H4 (cell line): ENCODE data around the gene GPR78. TPM values are rescaled to one million over a fixed set of nuclear protein-coding genes. Genes with fewer than 3 reads are reported as not detected.

Experiments used
- DNase-seq: peaks from one replicate; pipeline ENCODE4 v3.0.0-alpha.2; 2015; ENCODE audit warnings: low spot score
- total RNA-seq: library from RNA; depleted of rRNA; stranded (reverse); fragments of >200 nt; shearing (Covaris generic); gene quantifications from 2 replicates; pipeline ENCODE4 v1.2.3, GENCODE V29; 2014

Gene GPR78
- total RNA-seq, 1 experiment from 2014 or later: not detected

DNA sequence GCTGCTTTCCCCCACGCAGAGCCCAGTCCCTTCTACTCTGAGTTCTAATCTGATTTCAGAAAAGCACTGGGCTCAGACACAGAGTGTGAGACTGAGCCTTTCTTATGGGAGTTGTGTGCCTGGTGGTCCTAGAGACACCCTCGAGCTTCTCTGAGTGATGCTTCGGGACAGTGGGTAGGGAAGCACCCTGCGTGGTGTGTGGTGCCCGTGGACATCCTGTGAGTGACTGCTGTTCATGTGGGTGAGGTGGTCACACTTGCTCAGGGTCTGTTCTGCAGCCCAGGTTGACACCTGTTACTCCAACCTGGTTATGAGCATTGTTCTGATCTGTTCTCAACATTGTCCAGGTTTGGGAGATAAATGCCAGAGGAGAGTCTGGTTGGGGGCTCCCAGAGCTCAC is 6.1 kb downstream of the GPR78 start:
- DNase-seq: no peak

DNA sequence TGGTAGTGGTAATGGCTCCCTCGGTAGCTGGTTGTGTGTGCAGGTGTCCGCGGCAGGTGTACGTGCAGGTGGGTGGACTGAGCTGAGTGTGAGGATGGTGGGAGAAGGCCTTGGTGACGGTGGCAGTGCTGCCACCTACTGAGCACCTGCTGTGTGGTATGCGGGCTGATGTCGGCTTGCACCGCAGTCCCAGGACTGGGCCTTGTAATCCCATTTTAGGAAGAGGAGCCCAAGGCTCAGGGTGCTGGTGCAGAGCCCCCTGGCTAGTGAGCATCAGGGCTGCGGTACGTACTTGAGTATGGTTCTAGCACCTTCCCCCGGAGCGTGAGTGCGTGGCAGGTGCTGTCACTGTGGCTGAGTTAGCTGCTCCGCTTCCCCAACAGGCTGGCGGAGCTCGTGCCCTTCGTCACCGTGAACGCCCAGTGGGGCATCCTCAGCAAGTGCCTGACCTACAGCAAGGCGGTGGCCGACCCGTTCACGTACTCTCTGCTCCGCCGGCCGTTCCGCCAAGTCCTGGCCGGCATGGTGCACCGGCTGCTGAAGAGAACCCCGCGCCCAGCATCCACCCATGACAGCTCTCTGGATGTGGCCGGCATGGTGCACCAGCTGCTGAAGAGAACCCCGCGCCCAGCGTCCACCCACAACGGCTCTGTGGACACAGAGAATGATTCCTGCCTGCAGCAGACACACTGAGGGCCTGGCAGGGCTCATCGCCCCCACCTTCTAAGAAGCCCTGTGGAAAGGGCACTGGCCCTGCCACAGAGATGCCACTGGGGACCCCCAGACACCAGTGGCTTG is 6.7 kb downstream of the GPR78 start:
- no peak for DNase-seq

DNA sequence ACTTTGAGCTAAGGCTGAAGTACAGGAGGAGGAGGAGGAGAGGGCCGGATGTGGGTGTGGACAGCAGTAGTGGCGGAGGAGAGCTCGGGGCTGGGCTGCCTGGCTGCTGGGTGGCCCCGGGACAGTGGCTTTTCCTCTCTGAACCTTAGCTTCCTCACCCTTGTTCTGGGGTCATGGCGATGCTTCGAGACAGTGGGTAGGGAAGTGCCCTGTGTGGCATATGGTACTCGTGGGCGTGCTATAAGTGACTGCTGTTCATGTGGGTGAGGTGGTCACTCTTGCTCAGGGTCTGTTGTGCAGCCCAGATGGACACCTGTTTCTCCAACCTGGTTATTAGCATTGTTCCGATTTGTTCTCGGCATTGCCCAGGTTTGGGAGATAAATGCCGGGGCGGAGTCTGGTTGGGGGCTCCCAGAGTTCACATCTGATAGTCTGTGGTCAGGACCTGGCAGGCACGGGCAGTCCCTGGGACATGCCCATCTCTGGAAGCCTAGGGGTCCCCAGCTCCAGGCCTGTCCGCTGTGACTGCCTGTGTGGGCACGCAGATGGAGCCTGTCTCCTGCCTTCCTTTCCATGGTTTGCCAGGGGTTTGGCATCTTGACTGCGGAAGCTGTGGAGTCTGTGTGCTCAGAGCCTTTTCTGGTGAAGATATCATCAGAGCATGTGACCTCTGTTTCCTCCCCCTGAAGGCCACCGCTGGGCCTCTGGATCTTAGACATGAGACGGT is 7.4 kb downstream of the GPR78 start:
- no peak for DNase-seq

DNA sequence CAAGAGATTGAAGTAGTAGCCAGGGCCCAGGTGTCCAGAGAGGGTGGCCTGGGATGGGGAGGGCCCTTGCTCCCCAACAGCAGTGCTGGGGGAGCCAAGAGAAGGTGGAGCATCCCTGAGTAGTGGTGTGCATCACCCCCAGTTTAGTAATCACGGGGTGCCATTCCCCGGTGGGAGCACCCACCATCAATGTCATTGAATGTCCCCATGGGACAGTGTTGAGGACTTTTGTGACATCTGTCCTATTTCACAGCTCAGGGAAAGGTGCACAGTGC is 7.9 kb downstream of the GPR78 start:
- no peak for DNase-seq

DNA sequence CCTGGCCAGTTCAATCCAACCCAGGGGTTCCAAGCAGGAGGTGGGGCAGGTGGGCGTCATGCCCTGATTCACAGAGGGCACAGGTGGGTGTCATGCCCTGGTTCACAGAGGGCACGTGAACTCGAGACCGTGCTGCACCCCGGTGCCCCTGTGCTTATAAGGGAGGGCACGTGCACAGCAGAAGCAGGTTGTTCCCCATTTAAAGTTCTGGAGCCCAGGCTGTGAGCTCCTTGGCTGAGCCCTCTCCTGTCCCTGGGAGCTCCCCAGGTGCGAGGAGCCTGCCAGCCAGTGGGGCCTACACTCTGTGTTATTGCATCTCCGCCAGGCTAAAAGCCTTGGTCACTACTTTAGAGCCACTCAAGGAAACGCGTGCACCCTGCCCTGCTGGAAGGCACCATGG is 9.1 kb downstream of the GPR78 start:
- no peak for DNase-seq

DNA sequence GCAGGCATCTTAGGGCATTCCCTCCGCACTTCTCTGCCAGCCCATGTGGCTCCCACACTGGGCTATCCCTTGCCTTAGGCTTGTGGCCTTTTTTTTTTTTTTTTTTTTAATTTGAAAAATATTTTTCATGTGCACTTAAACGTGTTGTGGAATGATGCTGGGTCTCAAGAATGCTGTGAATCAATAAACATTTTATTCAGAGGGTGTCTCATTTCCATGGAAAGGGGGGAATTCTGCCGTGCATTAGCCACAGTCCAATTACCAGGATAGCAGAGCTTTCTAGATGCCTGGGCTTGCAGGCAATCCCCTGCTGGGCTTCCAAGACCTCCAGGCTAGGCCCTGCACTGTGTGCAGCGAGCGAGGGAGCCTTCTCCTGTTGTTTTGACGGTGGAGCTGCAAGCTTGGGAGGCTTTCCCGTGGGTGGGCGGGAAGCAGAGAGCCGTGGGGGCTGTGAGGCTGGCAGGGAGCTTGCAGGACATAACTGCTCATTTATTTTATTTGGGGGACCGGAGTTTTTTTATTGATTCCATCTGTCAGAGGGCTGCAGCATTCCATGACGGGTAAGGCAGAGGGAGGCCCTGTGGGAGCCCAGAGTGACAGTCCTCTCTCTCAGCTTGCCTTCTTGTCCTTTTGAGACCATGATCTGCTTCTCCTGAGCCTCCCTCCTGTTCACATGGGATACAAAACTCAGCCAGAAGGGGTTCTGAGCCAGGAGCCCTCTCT is 9.8 kb downstream of the GPR78 start:
- peak; percentile 69 for DNase-seq

DNA sequence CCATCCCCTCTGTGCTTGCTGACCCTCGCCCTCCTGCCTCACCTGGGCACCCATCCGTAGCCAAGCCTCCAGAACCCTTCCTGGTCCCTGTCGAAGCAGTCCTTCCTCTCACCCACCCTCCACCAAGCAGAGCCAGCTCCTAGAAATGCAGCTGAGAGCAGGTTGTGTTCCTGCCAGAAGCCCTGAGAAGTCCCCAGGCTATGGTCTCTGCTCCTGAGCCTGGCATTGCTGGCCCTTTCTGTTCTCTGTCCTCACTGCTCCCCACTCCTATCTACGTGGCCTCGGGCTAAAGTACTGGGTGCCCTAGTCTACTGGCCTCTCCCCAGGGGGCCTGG is 10.3 kb downstream of the GPR78 start:
- no peak for DNase-seq

DNA sequence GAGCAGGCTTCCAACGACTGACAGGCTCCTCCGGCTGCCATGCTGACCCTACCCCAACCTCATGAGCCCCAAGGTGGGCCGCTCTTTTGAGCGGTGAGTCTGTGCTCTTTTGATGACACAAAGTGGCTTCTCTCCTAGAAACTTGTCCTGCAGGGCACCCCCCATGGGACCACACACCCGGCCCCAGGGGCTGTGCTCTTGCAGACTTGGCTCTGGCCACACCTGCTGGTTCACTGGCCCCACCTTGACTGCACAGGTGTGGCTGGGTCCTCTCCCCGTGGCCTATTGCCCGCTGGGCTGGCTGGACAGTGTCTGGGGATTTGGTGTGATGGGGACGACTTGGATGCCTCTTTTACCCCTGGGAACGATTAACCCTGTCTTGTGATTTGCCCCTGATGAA is 10.9 kb downstream of the GPR78 start:
- no peak for DNase-seq

DNA sequence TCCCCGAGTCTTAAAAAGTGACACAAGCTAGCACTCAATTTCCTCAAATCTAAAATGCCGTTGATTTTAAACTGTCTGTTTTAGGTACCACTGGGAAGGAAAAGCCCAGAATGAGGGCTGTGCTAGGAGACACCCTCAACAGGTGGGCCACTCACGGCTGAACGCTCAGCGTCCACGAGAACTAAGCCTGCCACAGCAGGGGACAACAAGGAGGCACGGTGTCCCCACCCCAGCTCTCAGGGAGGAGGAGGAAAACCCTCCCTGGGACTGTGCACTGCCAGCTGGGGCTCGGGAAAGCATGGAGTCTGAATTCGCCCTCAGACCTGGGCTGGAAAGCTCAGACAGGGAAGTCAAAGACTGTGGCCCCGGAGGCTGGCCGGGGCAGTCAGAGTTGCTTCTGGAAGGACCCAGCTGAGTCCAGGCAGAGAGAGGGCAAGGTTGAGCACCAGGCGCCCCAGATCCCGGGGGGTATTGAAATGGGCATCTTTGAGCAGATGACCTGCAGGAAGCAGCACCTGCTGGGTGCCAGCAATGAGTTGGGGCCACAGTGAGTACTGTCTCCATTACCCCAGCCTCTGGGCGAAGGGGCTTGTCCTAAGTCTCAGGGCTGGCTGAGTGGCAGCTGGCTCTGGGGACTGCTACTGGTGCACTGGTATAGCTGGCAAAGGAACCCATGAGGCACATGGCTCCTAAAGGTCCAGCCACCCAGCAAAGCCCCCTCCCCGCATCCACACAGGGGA is 11.6 kb downstream of the GPR78 start:
- DNase-seq: no peak

DNA sequence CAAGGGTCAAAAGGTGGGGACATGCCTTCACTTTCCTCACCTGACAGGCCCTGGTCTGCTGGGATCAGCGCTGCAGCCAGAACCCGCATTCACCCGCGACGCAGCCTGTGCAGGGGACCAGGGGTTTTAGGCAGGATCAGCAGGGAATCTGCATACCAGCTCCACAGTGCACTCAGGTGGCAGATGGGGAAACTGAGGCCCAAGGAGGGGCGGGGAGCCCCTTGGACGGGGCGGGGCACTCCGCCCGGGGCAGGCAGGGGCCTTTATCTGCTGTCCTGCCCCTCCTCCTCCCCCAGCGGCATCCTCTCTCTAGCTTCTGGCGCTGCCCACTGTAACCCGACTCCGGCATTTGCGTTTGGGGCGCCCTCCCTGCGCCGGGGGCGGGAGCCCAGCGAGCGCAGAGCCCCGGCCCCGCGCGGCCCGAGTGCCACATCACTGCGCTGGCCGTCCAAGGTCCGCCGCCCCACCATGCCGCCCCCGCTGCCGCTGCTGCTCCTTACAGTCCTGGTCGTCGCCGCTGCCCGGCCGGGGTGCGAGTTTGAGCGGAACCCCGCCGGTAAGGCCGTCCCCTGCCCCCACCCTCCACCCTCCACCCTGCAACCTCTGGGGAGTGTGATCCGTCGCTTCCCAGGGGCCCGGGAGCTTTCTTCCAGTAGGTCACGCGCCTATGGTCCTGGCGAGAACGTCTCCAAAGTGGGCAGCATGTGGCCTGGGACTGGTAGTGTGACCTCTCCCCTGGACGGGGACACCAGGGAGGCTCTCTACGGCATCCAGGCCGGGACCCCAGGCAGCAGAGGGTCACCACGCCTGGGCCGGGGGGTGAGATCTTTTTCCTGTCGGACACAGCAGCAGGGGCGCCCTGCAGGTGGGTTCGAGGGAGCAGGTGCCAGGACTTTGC is 12.4 kb downstream of the GPR78 start, which contains the start of gene CPZ:
CPZ (plus strand) TSS at position 400 of the 898 bp plus-strand sequence; CDS start at position 469, 69 bp downstream.
- no peak for DNase-seq

DNA sequence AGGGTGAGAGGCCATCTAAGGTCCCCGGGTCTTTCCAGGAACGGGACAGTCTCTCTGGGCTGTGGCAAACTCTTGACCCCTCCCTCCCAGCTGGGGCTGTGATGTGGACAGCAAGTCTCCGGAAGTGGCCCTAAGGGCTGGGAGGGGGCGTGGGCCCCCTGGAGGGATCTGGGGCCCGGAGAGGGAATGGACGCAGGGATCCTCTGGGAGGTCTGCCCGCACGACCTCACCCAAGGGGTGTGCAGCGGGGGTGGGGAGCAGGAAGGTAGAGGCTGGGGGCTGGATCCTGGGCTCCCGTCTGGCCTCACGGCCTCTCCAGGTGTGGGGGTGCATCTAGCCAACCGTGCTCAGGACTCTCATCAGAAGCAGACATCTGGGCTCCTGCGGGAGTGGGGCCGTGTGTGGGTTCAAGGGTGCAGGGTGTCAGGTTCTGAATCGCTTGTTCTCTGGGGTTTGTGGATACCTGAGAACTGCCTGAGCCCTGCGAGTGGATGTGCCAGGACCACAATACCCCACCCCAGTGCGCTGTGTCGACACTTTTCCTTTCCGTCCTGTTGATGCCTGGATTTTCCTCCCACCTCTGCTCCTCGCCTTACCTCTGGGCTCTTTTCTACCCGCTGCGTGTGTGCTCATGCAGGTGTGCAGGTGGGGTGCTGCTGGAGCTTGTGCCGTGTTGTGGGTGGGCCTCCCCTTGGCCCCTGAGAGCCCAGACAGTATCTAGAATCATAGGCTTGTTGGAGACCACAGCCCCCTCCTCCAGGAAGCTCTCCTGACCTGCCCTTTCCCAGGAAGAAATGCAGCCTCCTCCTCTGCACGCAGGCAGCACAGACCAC is 13.3 kb downstream of the GPR78 start:
- DNase-seq: no peak

DNA sequence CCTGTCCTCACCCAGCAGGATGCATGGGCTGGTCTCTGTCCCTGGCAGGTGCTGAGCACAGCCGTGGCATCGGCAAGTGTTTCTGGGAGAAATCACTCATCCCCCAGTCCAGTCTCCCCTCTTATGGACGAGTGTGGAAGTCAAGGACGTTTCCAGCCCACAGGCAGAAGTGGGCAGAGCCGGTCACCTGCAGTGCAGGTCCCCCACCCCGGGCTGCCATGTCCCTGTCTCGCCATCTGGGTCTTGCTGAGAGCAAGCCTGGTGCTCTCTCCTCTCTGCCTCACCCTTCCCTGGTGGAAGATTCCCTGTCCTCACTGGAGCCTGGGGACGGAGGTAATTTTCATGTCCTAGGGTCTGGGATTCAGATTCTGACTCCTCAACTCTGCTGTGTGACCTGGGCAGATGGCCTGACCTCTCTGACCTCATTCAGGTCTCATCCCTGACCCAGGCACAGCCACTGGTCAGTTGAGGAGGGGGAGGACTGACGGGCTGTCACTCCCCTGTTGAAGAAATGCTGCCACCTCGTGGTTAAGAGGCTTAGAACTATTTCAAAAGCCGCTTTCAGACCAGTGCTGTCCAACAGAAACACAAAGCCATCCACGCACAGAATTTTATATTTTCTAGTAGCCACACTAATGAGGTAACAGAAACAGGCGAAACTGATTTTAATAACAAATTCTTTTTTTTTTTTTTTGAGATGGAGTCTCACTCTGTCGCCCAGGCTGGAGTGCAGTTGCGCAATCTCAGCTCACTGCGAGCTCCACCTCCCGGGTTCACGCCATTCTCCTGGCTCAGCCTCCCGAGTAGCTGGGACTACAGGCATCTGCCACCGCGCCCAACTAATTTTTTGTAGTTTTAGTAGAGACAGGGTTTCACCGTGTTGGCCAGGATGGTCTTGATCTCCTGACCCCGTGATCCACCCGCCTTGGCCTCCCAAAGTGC is 14.2 kb downstream of the GPR78 start:
- peak; percentile 72 for DNase-seq

DNA sequence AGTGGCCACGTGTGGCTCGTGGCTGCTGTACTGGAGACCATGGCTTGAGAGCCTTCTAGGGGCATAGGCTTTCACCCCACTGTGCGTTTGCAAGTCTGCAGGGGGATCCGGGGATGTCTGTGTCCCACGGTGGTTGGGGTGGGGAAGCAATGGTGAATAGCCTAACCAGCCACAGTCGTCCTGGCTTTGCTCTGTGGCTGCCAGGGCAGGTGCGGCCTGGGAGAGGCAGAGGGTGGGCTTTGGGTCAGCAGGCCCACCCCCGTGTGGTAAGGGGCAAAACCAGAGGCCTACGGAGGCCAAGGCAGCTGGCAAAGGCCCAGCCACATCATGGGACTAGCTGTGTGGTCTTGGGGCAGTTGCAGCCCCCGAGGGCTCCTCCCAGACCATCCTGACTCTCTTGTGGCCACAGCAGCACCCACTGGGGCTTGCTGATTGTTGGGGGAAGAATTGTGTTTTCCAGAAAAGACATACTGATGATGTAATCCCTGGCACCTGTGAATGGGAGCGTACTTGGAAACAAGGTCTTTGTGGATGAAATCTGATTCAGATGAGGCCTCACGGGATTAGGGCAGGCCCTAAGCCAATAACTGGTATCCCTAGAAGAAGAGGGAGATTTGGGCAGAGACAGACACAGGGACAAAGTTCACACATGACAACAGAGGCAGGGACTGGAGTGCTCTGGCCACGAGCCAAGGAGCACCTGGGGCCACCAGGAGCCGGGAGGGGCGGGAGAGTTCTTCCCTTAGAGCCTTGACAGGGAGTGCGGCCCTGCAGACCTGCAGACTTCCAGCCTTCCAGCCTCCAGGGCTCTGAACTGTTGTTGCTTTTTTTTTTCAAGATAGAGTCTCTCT is 15.3 kb downstream of the GPR78 start:
- DNase-seq: no peak

DNA sequence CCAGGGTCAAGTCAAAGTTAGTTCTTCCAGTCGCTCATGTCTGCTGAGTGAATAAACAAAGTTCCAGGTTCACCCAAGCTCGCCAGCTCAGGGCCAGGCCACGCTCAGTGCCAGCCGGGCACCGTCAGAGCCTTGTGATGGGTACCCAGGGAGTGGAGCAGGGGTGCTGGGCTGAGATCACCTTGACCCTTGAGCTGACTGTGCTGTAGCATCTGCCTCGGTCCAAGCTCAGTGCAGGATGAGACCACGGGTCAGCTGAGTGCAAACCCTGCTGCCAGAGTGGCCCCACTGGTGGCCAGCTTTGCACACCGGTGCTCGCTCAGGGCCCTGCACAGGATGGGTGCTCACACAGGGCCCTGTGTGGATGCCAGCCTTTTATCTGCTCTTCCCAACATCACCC is 16.7 kb downstream of the GPR78 start:
- no peak for DNase-seq

DNA sequence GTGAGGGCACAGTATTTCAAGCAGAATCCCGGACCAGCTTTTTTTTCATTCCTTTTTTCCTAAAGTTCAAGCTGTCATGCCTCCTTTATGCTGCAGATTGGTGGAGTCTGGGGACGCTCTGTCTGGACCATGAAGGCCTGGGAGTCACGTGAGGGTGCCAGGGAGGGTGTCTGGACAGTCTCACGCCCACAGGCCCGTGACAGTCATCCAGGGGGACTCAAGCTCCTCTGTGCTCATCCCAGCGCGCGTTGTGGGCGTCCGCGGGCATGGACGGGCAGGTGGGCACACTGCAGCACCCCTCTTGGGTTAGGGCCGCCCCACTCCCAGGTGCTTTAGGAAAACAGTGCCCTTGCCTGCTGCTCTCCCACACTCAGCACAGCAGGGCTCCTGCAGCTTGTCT is 17.1 kb downstream of the GPR78 start:
- no peak for DNase-seq

DNA sequence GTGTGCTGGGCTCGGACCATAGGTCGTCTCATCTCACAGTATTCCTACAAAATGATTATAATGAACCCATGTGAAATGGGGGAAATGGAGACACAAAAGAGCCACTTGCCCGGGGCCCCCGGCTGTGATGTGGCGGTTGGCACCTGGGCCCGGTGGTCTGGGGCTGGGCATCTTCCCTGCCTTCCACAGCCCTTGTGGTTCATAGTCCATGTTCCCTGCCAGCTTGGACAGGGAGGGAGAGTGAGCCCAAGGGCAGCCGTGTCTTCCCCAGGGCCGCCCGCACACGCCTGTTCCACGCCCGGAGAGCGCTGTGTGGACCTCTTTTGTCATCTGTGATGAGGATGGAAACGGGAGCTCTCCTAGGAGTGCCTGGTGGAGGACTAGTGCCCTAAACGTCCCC is 17.6 kb downstream of the GPR78 start:
- no peak for DNase-seq

DNA sequence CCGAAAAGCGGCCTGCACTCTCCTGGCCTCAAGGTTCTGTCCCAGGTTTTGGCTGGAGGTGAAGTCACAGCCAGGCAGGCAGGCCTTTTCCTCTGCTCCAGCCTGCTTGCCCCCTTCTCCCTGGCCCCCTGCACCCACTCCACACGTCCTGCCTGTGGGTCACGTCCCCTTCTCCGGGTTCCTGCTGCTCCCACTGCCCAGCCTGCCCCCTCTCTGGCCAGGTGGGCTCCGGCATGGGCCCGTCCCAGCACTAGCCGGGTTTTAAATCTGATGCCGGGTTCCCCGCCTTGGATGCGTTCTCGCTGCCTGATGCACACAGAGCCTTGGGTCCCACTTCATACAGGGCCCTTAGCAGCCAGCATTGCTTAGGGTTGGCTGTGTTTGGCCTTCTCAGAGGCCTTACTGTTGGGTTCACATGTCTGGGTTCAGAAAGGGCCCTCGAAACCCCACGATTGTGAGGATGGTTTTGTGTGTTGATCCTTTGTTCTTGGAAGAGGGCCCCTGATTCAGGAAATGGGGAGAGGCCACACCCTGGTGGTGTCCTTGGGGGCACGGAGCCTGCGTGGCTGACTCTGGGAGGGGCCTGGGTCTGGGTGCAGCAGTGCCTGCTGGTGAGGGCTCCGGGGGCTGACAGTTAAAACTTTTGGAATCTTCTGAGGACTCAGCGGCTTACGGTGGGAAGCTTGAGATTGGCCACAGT is 18.3 kb downstream of the GPR78 start:
- no peak for DNase-seq

DNA sequence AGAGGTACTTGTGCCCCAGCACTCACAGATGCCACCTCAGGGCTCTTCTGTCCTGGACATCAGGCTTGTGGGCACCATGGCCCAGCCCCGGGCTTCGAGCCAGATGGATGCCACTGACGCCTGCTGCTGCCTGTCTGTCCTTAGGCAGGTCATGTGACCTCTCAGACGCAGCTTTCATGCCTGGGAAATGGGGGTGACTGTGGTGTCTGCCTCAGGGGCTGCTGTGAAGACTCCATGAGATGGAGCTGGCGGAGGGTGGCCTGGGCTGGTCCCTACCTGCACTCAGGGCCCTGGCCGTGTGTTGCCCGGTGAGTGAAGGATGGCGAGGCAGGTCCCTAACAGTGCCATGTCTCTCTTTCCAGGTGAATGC is 18.9 kb downstream of the GPR78 start:
- DNase-seq: no peak
